Measurements from ENCODE around the gene VCAN.
"Not testable (repeated sequence)": the region's sequence is repeated elsewhere in the genome, so short reads cannot be mapped to it uniquely, and the experiment has no call there.

The VCAN gene

GRCh38 chr5:83471405-83472212 is at the start of gene VCAN:
Gene VCAN (plus strand): TSS chr5:83471744. CDS start chr5:83483519, 11,775 bp downstream.
- H3K9ac ChIP-seq (ENCODE audit: low read length): peak within 1 kb of the TSS; percentile 85
- H3K4me1 ChIP-seq (ENCODE audit: control insufficient read depth, low read depth, low read length): peaks cover 50% of the 10 kb centered on the region
- no peaks in the 10 kb centered on the region for H3K9me3 ChIP-seq (ENCODE audit: control insufficient read depth, low read depth, low read length)
- no peaks in the 10 kb centered on the region for H3K36me3 ChIP-seq (ENCODE audit: control insufficient read depth, low read depth, low read length)
- H3K4me3 ChIP-seq (ENCODE audit: low read length): peak within 1 kb of the TSS; percentile 94
- peak within 1 kb of the TSS; percentile 77 for H3K27ac ChIP-seq (ENCODE audit: low read length)
- no peaks in the 10 kb centered on the region for H3K27me3 ChIP-seq (ENCODE audit: control insufficient read depth, insufficient read depth, low read length)

- Histone ChIP-seq H3K9me3 (ENCODE audit: control insufficient read depth, low read depth, low read length) (no peaks in the 10 kb centered on the region), H3K4me3 (ENCODE audit: low read length) (no peak overlapping the region), H3K27me3 (ENCODE audit: control insufficient read depth, insufficient read depth, low read length) (no peaks in the 10 kb centered on the region), H3K27ac (ENCODE audit: low read length) (no peak overlapping the region), H3K4me1 (ENCODE audit: control insufficient read depth, low read depth, low read length) (peaks cover 9% of the 10 kb centered on the region), H3K36me3 (ENCODE audit: control insufficient read depth, low read depth, low read length) (no peaks in the 10 kb centered on the region), H3K9ac (ENCODE audit: low read length) (no peak overlapping the region)
Observed at GRCh38 chr5:83422284-83422683, 49.3 kb upstream of the VCAN start.

- Histone ChIP-seq H3K4me3 (ENCODE audit: low read length) (no peak overlapping the region), H3K36me3 (ENCODE audit: control insufficient read depth, low read depth, low read length) (no peaks in the 10 kb centered on the region), H3K27ac (ENCODE audit: low read length) (no peak overlapping the region), H3K4me1 (ENCODE audit: control insufficient read depth, low read depth, low read length) (peaks cover 15% of the 10 kb centered on the region), H3K9me3 (ENCODE audit: control insufficient read depth, low read depth, low read length) (no peaks in the 10 kb centered on the region), H3K9ac (ENCODE audit: low read length) (no peak overlapping the region), H3K27me3 (ENCODE audit: control insufficient read depth, insufficient read depth, low read length) (no peaks in the 10 kb centered on the region)
Observed at GRCh38 chr5:83426855-83427254, 44.7 kb upstream of the VCAN start.

GRCh38 chr5:83428126-83428525 is 43.4 kb upstream of the VCAN start:
- H3K9ac ChIP-seq (ENCODE audit: low read length): no peak overlapping the region
- H3K27me3 ChIP-seq (ENCODE audit: control insufficient read depth, insufficient read depth, low read length): no peaks in the 10 kb centered on the region
- no peak overlapping the region for H3K4me3 ChIP-seq (ENCODE audit: low read length)
- H3K9me3 ChIP-seq (ENCODE audit: control insufficient read depth, low read depth, low read length): no peaks in the 10 kb centered on the region
- peaks cover 15% of the 10 kb centered on the region for H3K4me1 ChIP-seq (ENCODE audit: control insufficient read depth, low read depth, low read length)
- no peak overlapping the region for H3K27ac ChIP-seq (ENCODE audit: low read length)
- no peaks in the 10 kb centered on the region for H3K36me3 ChIP-seq (ENCODE audit: control insufficient read depth, low read depth, low read length)

GRCh38 chr5:83428890-83429289 is 42.7 kb upstream of the VCAN start:
- Histone ChIP-seq H3K9ac (ENCODE audit: low read length) (no peak overlapping the region), H3K4me3 (ENCODE audit: low read length) (no peak overlapping the region), H3K36me3 (ENCODE audit: control insufficient read depth, low read depth, low read length) (no peaks in the 10 kb centered on the region), H3K27ac (ENCODE audit: low read length) (no peak overlapping the region), H3K27me3 (ENCODE audit: control insufficient read depth, insufficient read depth, low read length) (no peaks in the 10 kb centered on the region), H3K4me1 (ENCODE audit: control insufficient read depth, low read depth, low read length) (peaks cover 15% of the 10 kb centered on the region), H3K9me3 (ENCODE audit: control insufficient read depth, low read depth, low read length) (no peaks in the 10 kb centered on the region)

- no peak overlapping the region for H3K27ac ChIP-seq (ENCODE audit: low read length)
- H3K9ac ChIP-seq (ENCODE audit: low read length): peak overlapping the region; percentile 6
- peaks cover 15% of the 10 kb centered on the region for H3K4me1 ChIP-seq (ENCODE audit: control insufficient read depth, low read depth, low read length)
- no peaks in the 10 kb centered on the region for H3K27me3 ChIP-seq (ENCODE audit: control insufficient read depth, insufficient read depth, low read length)
- no peak overlapping the region for H3K4me3 ChIP-seq (ENCODE audit: low read length)
- no peaks in the 10 kb centered on the region for H3K36me3 ChIP-seq (ENCODE audit: control insufficient read depth, low read depth, low read length)
- no peaks in the 10 kb centered on the region for H3K9me3 ChIP-seq (ENCODE audit: control insufficient read depth, low read depth, low read length)
Observed at GRCh38 chr5:83430130-83431010, 41.2 kb upstream of the VCAN start.

- H3K36me3 ChIP-seq (ENCODE audit: control insufficient read depth, low read depth, low read length): no peaks in the 10 kb centered on the region
- peaks cover 4% of the 10 kb centered on the region for H3K9me3 ChIP-seq (ENCODE audit: control insufficient read depth, low read depth, low read length)
- H3K4me3 ChIP-seq (ENCODE audit: low read length): no peak overlapping the region
- H3K27ac ChIP-seq (ENCODE audit: low read length): no peak overlapping the region
- H3K27me3 ChIP-seq (ENCODE audit: control insufficient read depth, insufficient read depth, low read length): no peaks in the 10 kb centered on the region
- no peak overlapping the region for H3K9ac ChIP-seq (ENCODE audit: low read length)
- peaks cover 15% of the 10 kb centered on the region for H3K4me1 ChIP-seq (ENCODE audit: control insufficient read depth, low read depth, low read length)
Observed at GRCh38 chr5:83433891-83434290, 37.7 kb upstream of the VCAN start.

GRCh38 chr5:83434946-83435345 is 36.6 kb upstream of the VCAN start:
- H3K4me3 ChIP-seq (ENCODE audit: low read length): no peak overlapping the region
- no peak overlapping the region for H3K27ac ChIP-seq (ENCODE audit: low read length)
- peaks cover 4% of the 10 kb centered on the region for H3K9me3 ChIP-seq (ENCODE audit: control insufficient read depth, low read depth, low read length)
- no peaks in the 10 kb centered on the region for H3K27me3 ChIP-seq (ENCODE audit: control insufficient read depth, insufficient read depth, low read length)
- H3K4me1 ChIP-seq (ENCODE audit: control insufficient read depth, low read depth, low read length): peaks cover 15% of the 10 kb centered on the region
- no peak overlapping the region for H3K9ac ChIP-seq (ENCODE audit: low read length)
- no peaks in the 10 kb centered on the region for H3K36me3 ChIP-seq (ENCODE audit: control insufficient read depth, low read depth, low read length)

GRCh38 chr5:83436276-83436675 is 35.3 kb upstream of the VCAN start:
- Histone ChIP-seq H3K9me3 (ENCODE audit: control insufficient read depth, low read depth, low read length) (peaks cover 4% of the 10 kb centered on the region), H3K9ac (ENCODE audit: low read length) (no peak overlapping the region), H3K27me3 (ENCODE audit: control insufficient read depth, insufficient read depth, low read length) (no peaks in the 10 kb centered on the region), H3K4me1 (ENCODE audit: control insufficient read depth, low read depth, low read length) (peaks cover 2% of the 10 kb centered on the region), H3K4me3 (ENCODE audit: low read length) (no peak overlapping the region), H3K27ac (ENCODE audit: low read length) (no peak overlapping the region), H3K36me3 (ENCODE audit: control insufficient read depth, low read depth, low read length) (no peaks in the 10 kb centered on the region)

GRCh38 chr5:83437697-83438096 is 33.8 kb upstream of the VCAN start:
- not testable (repeated sequence) for H3K9me3 ChIP-seq (ENCODE audit: control insufficient read depth, low read depth, low read length); H3K4me3 ChIP-seq (ENCODE audit: low read length); H3K36me3 ChIP-seq (ENCODE audit: control insufficient read depth, low read depth, low read length); H3K27me3 ChIP-seq (ENCODE audit: control insufficient read depth, insufficient read depth, low read length); H3K4me1 ChIP-seq (ENCODE audit: control insufficient read depth, low read depth, low read length); H3K27ac ChIP-seq (ENCODE audit: low read length); H3K9ac ChIP-seq (ENCODE audit: low read length)

- H3K36me3 ChIP-seq (ENCODE audit: control insufficient read depth, low read depth, low read length): no peaks in the 10 kb centered on the region
- no peaks in the 10 kb centered on the region for H3K27me3 ChIP-seq (ENCODE audit: control insufficient read depth, insufficient read depth, low read length)
- H3K27ac ChIP-seq (ENCODE audit: low read length): no peak overlapping the region
- no peak overlapping the region for H3K9ac ChIP-seq (ENCODE audit: low read length)
- no peak overlapping the region for H3K4me3 ChIP-seq (ENCODE audit: low read length)
- peaks cover 4% of the 10 kb centered on the region for H3K9me3 ChIP-seq (ENCODE audit: control insufficient read depth, low read depth, low read length)
- H3K4me1 ChIP-seq (ENCODE audit: control insufficient read depth, low read depth, low read length): no peaks in the 10 kb centered on the region
Observed at GRCh38 chr5:83440826-83441225, 30.7 kb upstream of the VCAN start.
